H1 (cell line): Measurements from ENCODE around the gene DMWD. TPM values are rescaled to one million over a fixed set of nuclear protein-coding genes. Genes with fewer than 3 reads are reported as not detected.
A peak's percentile ranks its signal among the peaks of the same experiment; 100 is the strongest.

ENCODE experiments used
- CREB1 ChIP-seq: IDR thresholded peaks from 2 replicates; pipeline ENCODE4 v1.6.1; 2012; ENCODE audit warnings: inconsistent platforms
- FOSL1 ChIP-seq: IDR thresholded peaks from 2 replicates; pipeline ENCODE4 v1.6.1; 2011; ENCODE audit warnings: mild to moderate bottlenecking, low read depth, low read length, moderate library complexity; ENCODE audit not compliant: insufficient read depth
- GABPA ChIP-seq: IDR thresholded peaks from 2 replicates; pipeline ENCODE4 v1.6.1; 2011; ENCODE audit warnings: mild to moderate bottlenecking, low read length, moderate library complexity, borderline replicate concordance; ENCODE audit not compliant: insufficient read depth
- KDM4A ChIP-seq: IDR thresholded peaks from one replicate; pipeline ENCODE4 v1.7.1; 2012; ENCODE audit warnings: low read depth, mild to moderate bottlenecking, moderate library complexity, low read length, inconsistent platforms; ENCODE audit not compliant: severe bottlenecking
- RAD21 ChIP-seq, 2 experiments: IDR thresholded peaks in 1 of 2; conservative IDR thresholded peaks in 1 of 2; 2 replicates each; pipeline ENCODE4 v1.6.1; 2011; ENCODE audit warnings: low read depth in 2 of 2, low read length in 2 of 2, improper control_type of control experiment in 1 of 2, inconsistent platforms in 1 of 2, mild to moderate bottlenecking in 1 of 2, moderate library complexity in 1 of 2
- SP4 ChIP-seq: IDR thresholded peaks from 2 replicates; pipeline ENCODE4 v1.6.1; 2012; ENCODE audit warnings: low read length, inconsistent platforms
- TBP ChIP-seq: IDR thresholded peaks from 2 replicates; pipeline ENCODE4 v1.6.1; 2011; ENCODE audit warnings: low read depth, low read length, improper control_type of control experiment
- polyA plus RNA-seq, 7 experiments: library from polyadenylated mRNA; depleted of rRNA in 3 of 7; stranded (reverse) in 5 of 7; unstranded in 2 of 7; fragments of >200 nt in 5 of 7; fragments of 200-250 nt in 2 of 7; gene quantifications; 1 replicate in 5 of 7; 2 replicates in 1 of 7; 4 replicates in 1 of 7; pipeline versions ENCODE4 v1.2.1 to v1.2.3, GENCODE V29; 2011 to 2013; ENCODE audit warnings: missing spikeins in 2 of 7, mixed read lengths in 2 of 7
- total RNA-seq: library from RNA; stranded (reverse); fragmentation: NEBNext Ultra II Directional; extraction: Animal tissue kit (Norgen Biotek cat#: 25700); gene quantifications from 2 replicates; pipeline ENCODE4 v1.2.1, GENCODE V29; 2021
- TF ChIP-seq, protein P1 (sequence below): IDR thresholded peaks from 2 replicates; pipeline ENCODE4 v1.6.1; 2012; ENCODE audit warnings: inconsistent platforms

DMWD gene
- total and polyA plus RNA-seq, 2 of the 8 experiments (the other 6 are each of a cell fraction or from before 2014, with no cell fraction given): 13.6 to 41.0 TPM

DNA sequence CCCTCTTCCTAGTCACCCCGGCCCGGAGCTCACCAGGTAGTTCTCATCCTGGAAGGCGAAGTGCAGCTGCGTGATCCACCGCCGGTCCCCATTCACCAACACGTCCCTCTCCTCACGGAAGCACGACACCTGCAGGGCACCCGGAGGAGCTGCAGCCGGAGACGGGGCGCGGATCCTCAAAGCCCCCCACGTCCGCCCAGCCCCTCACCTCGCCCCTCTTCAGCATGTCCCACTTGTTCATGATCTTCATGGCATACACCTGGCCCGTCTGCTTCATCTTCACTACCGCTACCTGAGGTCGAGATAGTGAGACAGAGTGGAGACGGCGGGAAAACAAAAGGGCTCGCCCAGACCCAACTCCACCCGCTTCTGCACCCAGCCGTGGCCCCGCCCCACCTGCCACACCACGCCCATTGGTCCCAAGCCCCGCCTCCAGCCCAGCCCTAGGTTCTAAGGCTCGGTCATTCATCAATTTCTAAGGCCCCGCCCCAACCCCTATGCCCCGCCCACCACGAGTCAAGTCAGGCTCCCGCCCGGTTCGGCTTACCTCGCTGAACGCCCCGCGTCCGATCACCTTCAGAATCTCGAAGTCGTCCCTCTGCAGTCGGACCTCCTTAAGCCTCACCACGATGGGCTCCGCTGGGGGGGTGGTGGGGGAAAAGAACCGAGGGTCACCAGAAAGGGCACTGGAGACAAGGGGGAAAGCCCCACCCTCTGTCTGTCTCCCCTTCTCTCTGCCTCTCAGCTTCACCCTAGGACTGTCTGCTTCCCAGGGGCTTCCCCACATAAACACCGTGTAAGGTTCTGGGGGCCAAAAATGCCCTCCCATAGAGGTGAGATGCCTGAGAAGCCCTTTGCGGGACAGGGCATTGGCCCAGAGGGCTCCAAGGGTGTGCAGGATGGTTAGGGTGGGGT is 13.2 kb downstream of the DMWD start (continued):
- no peak for TF ChIP-seq FOSL1
- peak; percentile 20; the same call in 1 of the 2 replicates for TF ChIP-seq CREB1
- TF ChIP-seq, protein P1, sequence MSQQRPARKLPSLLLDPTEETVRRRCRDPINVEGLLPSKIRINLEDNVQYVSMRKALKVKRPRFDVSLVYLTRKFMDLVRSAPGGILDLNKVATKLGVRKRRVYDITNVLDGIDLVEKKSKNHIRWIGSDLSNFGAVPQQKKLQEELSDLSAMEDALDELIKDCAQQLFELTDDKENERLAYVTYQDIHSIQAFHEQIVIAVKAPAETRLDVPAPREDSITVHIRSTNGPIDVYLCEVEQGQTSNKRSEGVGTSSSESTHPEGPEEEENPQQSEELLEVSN: 0 out of 2 replicates have a peak, but pooled peaks have one; percentile 10
- TF ChIP-seq TBP: 0 out of 2 replicates have a peak, but pooled peaks have one; percentile 5
- TF ChIP-seq SP4: peak; percentile 81
- peak; percentile 45 to 52; a peak in 3 of 4 replicates for TF ChIP-seq RAD21 (IDR thresholded peaks at IDR 0.05 in 1 of 2, conservative IDR thresholded peaks at IDR 0.05 in 1 of 2; ENCODE audit: low read depth in 2 of 2, low read length in 2 of 2)
- TF ChIP-seq GABPA: 0 out of 2 replicates have a peak, but pooled peaks have one; percentile 25
- TF ChIP-seq KDM4A: peak; percentile 30
